MV-4-11 (cell line): ENCODE measurements around the gene CDYL2.
A peak's percentile ranks its signal among the peaks of the same experiment; 100 is the strongest.

Experiments used
- DNase-seq: peaks from one replicate; lab custom pipeline; 2025; lab: John Stamatoyannopoulos, UW

The CDYL2 gene

GRCh38 chr16:80622007-80622406 is 182.4 kb downstream of the CDYL2 start:
- DNase-seq = no peak

DNA sequence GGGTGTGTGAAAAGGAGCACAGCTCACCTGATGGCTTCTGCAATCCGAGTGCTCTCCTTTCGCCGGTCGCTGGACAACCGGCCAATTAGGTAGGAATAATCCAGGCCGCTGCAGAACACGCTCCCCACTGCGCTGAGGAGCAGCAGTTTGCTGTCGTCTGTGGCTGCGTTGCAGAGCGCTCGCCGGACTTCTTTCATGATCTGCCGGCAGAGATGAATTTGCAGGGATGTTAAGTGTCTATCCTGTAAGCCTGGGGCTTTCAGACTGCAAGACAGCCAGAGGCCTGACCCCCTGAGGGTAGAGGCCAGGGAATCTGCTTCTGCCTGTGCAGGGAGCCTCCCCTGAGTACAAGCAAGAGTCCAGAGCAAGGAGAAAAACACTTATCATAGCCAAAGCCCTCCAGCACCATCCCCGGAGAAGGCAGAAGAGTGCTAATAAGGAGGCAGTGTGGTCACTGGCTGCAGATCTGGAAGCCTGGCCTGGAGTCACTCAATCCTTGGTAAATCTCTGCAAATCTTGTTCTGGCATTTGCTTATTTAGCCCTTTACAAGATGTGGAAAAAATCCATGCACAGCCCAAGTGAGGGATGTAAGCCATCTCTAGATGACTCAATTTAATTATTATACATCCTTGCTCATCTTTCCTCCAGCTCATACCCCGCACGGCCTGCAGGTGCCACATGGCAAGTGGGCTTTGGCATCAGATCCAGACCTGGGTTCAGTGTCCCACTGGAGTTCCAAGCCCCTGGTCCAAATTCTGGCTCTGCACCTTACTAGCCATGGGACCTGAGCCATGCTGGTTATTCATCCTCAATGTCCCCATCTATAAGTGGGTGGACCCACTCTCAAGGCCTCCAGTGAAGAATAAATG is 183.4 kb downstream of the CDYL2 start:
- DNase-seq = no peak

GRCh38 chr16:80619824-80620223 is 184.6 kb downstream of the CDYL2 start:
- DNase-seq = no peak

DNA sequence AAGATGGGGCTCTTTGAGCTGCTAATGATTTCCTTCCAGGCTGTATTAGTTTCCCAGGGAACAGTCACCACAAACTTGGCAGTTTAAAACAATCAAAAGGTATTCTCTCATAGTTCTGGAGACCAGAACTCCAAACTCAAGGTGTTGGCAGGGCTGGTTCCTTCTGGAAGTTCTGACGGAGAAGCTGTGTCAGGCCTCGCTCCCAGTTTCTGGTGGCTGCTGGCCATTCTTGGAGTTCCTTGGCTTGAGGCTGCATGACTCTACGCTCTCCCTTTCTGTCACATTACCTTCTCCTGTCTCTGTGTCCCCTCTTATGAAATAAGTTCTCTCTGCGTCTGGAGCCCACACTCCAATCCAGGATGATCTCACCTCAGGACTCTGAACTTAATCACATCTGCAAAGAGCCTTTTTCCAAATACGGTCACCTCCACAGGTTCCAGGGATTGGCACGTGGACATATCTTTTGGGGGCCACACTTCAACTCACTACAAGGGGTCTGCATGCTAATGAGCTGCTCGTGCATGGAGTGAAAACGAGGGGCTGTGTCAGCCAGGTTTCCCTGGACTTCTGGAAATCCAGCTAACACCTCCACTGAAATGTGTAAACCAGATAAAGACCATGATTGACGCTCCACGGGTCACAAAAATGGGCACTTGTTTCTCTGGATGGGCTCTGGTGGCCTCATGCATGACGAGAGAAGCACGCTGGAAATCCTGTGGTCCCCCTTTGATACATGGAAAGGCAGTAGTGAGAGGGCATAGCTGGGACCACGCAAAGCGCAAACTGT is 185.3 kb downstream of the CDYL2 start:
- DNase-seq = no peak

DNA sequence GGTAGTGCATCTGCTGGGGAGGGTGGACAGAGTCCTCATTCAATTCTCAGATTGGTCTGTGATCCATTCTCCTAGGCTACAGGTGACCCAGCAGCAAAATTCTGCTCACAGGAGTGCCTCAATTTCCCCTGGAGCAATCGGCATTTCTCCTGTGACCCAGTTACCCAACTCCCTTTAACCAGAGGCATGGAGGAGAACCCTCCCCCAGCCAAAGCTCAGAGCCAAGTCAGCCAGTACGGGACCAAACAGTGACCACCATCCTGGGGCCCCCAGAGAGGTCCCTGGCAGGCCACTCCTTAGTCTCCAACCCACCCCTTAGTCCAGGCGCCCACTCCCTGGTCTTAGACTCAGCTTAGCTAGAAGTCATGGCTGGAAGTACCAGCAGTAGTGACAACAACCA is 188.0 kb downstream of the CDYL2 start:
- DNase-seq = no peak

GRCh38 chr16:80615735-80616134 is 188.7 kb downstream of the CDYL2 start:
- DNase-seq = no peak

DNA sequence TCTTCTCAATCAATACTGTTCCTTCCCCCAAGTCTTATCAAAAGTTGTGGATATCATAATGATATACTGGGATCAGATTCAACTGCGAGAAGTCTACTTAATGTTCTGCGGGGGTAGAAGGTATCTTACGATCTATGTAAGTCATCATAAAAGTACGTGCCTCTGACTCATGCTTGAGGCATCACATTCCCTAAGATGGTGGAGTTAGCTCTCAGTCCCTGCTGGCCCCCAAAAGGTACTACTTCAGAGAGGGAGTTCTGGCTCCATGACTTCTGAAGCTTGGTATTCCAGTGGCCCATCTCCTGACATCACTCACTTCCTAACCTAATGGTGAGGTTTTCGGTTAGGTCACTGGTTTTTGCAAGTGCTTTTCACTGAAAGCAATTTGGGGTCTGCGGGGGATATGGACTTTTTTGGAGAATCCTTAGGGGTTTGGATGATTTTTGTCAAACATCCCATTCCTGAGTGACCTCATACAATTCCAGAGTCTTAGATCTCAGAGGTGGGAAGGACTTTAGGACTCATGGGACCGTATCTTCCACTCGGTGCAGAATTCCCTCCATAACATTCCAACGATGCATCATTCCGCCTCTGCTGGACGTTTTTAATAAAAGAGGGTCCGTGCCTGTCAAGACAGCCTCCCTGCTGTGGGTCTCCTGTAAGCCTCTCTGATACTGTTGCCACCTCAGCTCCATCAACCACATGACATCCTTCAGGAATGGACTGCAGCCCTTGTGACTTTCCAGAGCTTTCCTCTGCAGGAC is 189.3 kb downstream of the CDYL2 start:
- no peak for DNase-seq

DNA sequence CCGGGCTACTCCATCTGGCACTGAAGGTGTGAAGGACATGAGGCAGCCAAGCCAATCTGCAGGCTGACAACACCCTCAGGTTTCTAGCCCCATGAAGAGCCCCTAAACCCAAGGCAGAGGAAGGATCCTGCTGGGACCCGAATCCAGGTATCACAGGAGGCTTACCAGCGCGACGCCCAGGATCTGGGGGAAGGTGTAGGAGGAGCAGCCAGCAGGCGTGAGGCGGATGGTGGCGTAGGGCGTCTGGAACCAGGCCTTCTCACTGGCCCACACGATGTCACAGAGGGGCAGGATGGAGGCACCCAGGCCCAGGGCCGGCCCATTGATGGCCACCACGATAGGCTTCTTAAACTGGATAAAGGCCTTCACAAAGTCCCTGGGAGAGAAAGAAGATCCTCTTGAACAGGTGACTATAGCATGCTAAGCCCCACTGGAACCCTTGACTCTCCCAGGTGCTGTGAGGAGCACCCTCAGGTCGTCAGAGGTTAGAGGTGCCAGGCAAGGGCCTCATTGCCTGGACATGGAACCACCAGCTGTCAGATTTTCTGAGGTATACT is 191.9 kb downstream of the CDYL2 start:
- DNase-seq = no peak

GRCh38 chr16:80611930-80612327 is 192.5 kb downstream of the CDYL2 start:
- DNase-seq = no peak

DNA sequence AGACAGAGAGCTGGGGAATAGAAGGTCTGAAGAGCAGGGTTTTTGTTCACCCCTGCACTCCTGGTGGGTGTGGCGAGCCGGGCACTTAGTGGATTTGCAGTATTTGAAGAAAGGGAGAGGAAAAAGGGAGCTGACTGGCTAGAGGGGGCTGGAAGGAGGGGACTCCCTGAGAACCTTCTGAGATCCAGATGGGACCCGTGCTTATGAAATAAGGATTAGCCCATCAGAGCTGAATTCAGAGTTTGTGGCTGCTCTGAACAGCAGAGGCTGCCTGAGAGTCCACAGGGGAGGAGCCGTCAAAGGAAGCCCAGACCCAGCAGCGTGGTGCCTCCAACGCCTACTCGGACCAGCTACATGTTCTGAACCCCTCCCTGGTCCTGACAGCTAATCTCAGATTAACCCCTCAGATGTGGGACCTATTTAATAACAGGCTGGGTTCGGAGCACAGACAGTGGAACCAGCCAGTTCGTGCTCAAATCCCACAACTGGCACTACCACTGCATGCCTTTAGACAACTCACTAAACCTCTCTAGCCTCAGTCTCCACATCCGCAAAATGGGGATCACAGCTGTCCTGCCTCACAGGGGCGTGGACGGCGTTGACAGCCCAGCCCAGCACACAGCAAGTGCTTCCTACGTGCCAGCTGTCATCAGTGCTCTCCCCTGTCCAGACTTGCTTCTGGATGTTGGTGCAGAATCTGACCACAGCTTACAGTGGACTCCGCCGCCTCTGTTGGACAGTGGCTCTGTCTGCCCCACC is 193.0 kb downstream of the CDYL2 start:
- DNase-seq = no peak

DNA sequence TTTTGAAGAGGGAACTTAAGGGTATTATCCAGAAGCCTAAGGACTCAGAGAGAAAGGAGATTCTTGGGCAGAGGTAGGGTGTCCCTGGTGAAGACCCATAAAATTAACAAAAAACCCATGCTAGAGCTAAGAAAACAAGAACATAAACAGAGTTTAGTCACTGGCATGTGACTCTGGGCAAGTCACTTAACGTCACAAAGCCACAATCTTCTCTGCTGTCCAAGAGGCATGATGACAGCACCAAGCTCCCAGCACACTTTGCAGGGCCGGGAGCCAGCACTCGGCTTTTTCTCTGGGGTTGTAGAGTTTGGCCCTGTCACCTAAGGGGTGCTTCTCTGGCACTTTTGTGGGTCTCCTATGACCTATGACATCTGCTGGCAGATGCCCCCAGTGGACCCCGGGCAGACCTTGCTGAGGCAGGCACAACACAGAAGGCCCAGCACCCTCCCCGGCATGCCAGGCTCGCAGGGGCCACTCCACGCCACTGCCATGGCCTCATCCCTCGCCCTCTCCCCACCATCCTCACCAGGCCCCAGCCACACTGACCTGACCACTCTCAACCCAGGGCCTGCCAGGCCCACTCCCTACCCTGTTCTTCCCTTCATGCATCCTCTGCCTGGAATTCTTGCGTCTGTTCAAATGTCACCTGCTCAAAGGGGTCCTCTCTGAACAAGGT is 193.8 kb downstream of the CDYL2 start:
- peak; percentile 39 for DNase-seq

GRCh38 chr16:80608946-80609345 is 195.5 kb downstream of the CDYL2 start:
- no peak for DNase-seq

GRCh38 chr16:80607204-80607603 is 197.2 kb downstream of the CDYL2 start:
- no peak for DNase-seq

DNA sequence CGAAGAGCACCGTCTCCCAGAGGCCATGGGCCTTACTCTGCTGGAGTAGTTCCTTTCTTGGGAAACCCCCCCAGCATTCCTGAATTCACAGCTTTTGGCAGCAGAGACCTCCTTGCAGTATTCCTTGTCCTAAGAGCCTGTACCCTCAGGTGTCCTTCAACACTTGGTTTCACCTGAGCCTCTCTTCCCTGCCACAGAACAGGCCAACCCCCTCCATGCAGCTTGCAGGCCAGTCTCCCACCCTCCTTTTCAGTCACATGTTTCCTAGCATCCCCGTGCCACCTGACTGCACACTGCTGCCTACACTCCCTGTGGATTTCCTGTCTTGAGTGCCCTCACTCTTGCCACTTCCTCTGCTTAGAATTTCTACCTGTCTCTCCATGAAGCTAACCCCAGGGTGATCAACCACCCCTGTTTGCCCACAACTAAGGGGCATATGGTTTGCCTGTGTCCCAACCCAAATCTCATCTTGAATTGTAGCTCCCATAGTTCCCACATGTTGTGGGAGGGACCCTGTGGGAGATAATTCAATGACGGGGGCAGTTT is 198.1 kb downstream of the CDYL2 start:
- no peak for DNase-seq

GRCh38 chr16:80604600-80605355 is 199.6 kb downstream of the CDYL2 start:
- no peak for DNase-seq

DNA sequence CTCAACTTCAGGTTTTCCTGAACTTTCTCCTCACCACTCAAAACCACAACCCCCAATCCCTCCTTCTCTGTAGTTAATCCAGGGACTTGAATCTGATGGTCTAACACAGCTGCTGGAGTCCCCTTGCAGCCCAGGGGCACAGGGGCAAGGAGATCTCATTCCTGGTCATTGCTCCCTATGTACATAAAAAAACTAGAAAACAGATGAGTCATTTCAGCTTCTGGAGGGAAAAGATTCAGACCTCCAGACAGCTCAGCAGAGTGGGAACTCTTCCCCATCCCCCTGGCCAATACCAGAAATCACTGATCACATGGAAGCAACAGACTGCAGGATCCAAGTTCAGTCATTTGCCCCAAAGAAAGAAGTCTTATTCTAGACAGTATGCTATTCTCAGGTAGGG is 201.5 kb downstream of the CDYL2 start:
- DNase-seq = no peak

- no peak for DNase-seq
These were observed 203.2 kb downstream of the CDYL2 start for GRCh38 chr16:80601182-80601581.

DNA sequence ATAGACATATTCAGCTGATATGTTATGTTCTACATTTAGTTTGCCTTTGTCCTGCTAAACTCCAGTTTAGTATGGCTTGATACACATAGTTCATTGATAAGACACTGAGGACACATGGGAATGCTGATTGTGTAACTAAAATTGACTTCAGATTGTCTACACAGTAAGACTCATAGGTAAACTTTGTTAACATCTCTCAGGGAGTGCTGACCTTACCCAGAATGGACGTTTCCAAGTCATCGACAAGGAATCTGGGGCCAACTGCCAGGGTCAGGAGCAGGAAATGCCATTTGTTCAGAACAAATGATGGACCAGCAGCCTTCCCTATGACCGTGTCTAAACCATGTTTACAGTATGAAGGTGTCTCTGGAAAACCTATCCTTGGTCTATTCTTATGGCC is 204.9 kb downstream of the CDYL2 start:
- no peak for DNase-seq

DNA sequence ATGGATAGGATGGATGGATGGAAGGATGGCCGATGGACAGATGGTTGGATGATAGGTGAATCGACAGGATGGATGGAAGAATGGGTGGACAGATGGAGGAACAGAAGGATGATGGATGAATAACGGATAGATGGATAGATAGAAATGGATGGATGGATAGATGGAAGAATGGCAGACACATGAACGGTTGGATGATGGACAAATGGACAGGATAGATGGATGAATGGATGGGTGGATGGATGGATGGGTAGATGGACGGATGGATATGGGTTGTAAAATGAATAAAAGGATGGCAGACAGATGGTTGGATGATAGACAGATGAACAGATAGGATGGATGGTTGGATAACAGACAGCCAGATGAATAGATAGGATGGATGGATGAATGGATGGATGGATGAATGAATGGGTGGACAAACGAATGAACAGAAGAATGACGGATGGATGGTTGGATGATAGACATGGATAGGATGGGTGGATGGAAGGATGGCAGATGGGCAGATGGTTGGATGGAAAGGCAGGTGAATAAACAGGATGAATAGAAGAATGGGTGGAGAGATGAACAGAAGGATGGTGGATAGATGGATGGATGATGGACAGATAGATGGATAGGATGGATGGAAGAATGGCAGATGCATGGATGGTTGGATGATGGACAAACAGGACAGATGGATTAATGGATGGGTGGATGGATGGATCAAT is 207.7 kb downstream of the CDYL2 start:
- DNase-seq = no peak
